Progenitor cell of endocrine pancreas (in vitro differentiated cells): ENCODE measurements around the gene RAC2. TPM values are rescaled to one million over a fixed set of nuclear protein-coding genes. Genes with fewer than 3 reads are reported as not detected.

Experiments used
- DNase-seq: peaks from one replicate; pipeline ENCODE4 v3.0.0; 2021; ENCODE audit warnings: low spot score; ENCODE audit not compliant: unreplicated experiment
- H3K27ac Mint-ChIP-seq: 2 replicates; pipeline ENCODE4 v1.8.0; 2021; ENCODE audit warnings: mild to moderate bottlenecking, moderate library complexity, mixed read lengths
- H3K27me3 Mint-ChIP-seq: 2 replicates; pipeline ENCODE4 v1.8.0; 2021; ENCODE audit warnings: mixed read lengths
- H3K36me3 Mint-ChIP-seq: 2 replicates; pipeline ENCODE4 v1.8.0; 2022; ENCODE audit warnings: mixed read lengths; ENCODE audit not compliant: insufficient read depth
- H3K4me1 Mint-ChIP-seq: 2 replicates; pipeline ENCODE4 v1.8.0; 2021; ENCODE audit warnings: low read depth, mixed read lengths
- H3K4me3 Mint-ChIP-seq: 2 replicates; pipeline ENCODE4 v1.8.0; 2021; ENCODE audit warnings: low read depth, mild to moderate bottlenecking, moderate library complexity, mixed read lengths
- H3K9me3 Mint-ChIP-seq: 2 replicates; pipeline ENCODE4 v1.8.0; 2021; ENCODE audit warnings: low read depth, mixed read lengths
- CTCF ChIP-seq: fragments of 200-600 bp; sonication (generic); IDR thresholded peaks from one replicate; pipeline ENCODE4 v1.5.0; 2021; ENCODE audit warnings: antibody characterized with exemption, mild to moderate bottlenecking; ENCODE audit not compliant: unreplicated experiment
- total RNA-seq: library from RNA; stranded (reverse); gene quantifications from 2 replicates; pipeline ENCODE4 v1.2.1, GENCODE V29; 2021

The RAC2 gene
- total RNA-seq, 1 donor from 2014 or later: 1.7 TPM

GRCh38 chr22:37289156-37289735, 45.2 kb upstream of the RAC2 start:
- TF ChIP-seq CTCF: no peak
- Mint-ChIP-seq H3K27me3 (peaks cover 37% of the 10 kb centered on the region), H3K36me3 (no peaks in the 10 kb centered on the region), H3K9me3 (peaks cover 4% of the 10 kb centered on the region), H3K4me1 (no peaks in the 10 kb centered on the region), H3K27ac (no peak overlapping the region), H3K4me3 (no peak overlapping the region)
- no peak for DNase-seq

- Mint-ChIP-seq H3K9me3 (peaks cover 4% of the 10 kb centered on the region), H3K4me3 (no peak overlapping the region), H3K36me3 (no peaks in the 10 kb centered on the region), H3K27ac (no peak overlapping the region), H3K4me1 (no peaks in the 10 kb centered on the region), H3K27me3 (peaks cover 41% of the 10 kb centered on the region)
- TF ChIP-seq CTCF: no peak
- DNase-seq: no peak
Measured at GRCh38 chr22:37288521-37288920, 44.5 kb upstream of the RAC2 start.

- H3K27me3 Mint-ChIP-seq: peaks cover 47% of the 10 kb centered on the region
- no peaks in the 10 kb centered on the region for H3K4me1 Mint-ChIP-seq
- no peak for DNase-seq
- no peak overlapping the region for H3K4me3 Mint-ChIP-seq
- H3K9me3 Mint-ChIP-seq: peaks cover 4% of the 10 kb centered on the region
- H3K36me3 Mint-ChIP-seq: no peaks in the 10 kb centered on the region
- no peak for TF ChIP-seq CTCF
- no peak overlapping the region for H3K27ac Mint-ChIP-seq
Measured at GRCh38 chr22:37287550-37287951, 43.5 kb upstream of the RAC2 start.

- Mint-ChIP-seq H3K27ac (no peak overlapping the region), H3K36me3 (no peaks in the 10 kb centered on the region), H3K4me3 (no peak overlapping the region), H3K27me3 (peaks cover 47% of the 10 kb centered on the region), H3K9me3 (no peaks in the 10 kb centered on the region), H3K4me1 (no peaks in the 10 kb centered on the region)
- TF ChIP-seq CTCF: no peak
- no peak for DNase-seq
Measured at GRCh38 chr22:37285937-37286336, 41.9 kb upstream of the RAC2 start.

- TF ChIP-seq CTCF: no peak
- Mint-ChIP-seq H3K27me3 (peaks cover 44% of the 10 kb centered on the region), H3K27ac (no peak overlapping the region), H3K9me3 (no peaks in the 10 kb centered on the region), H3K4me3 (no peak overlapping the region), H3K36me3 (no peaks in the 10 kb centered on the region), H3K4me1 (no peaks in the 10 kb centered on the region)
- no peak for DNase-seq
Measured at GRCh38 chr22:37284805-37285355, 40.8 kb upstream of the RAC2 start.
